Smooth muscle cell (in vitro differentiated cells): ENCODE measurements around the gene MANSC4. TPM values are rescaled to one million over a fixed set of nuclear protein-coding genes. Genes with fewer than 3 reads are reported as not detected.

Experiments
- DNase-seq: peaks from one replicate; lab custom pipeline; 2025; ENCODE audit not compliant: unreplicated experiment; lab: John Stamatoyannopoulos, UW
- H2AFZ ChIP-seq: fragments of 200-600 bp; sonication (generic); 2 replicates; pipeline ENCODE4 v1.6.0; 2016; ENCODE audit warnings: antibody characterized with exemption, low read depth, mild to moderate bottlenecking
- H3F3A ChIP-seq: fragments of 200-600 bp; sonication (generic); 2 replicates; pipeline ENCODE4 v1.6.0; 2017; ENCODE audit warnings: antibody characterized with exemption, low read depth
- H3K27ac ChIP-seq: fragments of 200-600 bp; sonication (generic); 2 replicates; pipeline ENCODE4 v1.5.1; 2016; ENCODE audit warnings: low read depth, mild to moderate bottlenecking
- H3K27me3 ChIP-seq: fragments of 200-600 bp; sonication (generic); 2 replicates; pipeline ENCODE4 v1.6.1; 2016; ENCODE audit warnings: low read depth, mild to moderate bottlenecking
- H3K36me3 ChIP-seq: fragments of 200-600 bp; sonication (generic); 2 replicates; pipeline ENCODE4 v1.5.1; 2016; ENCODE audit warnings: low read depth
- H3K4me1 ChIP-seq: fragments of 200-600 bp; sonication (generic); 2 replicates; pipeline ENCODE4 v1.5.1; 2016; ENCODE audit warnings: low read depth
- H3K4me2 ChIP-seq: fragments of 200-600 bp; sonication (generic); 2 replicates; pipeline ENCODE4 v1.6.0; 2016; ENCODE audit warnings: mild to moderate bottlenecking
- H3K4me3 ChIP-seq: fragments of 200-600 bp; sonication (generic); 2 replicates; pipeline ENCODE4 v1.5.1; 2016; ENCODE audit warnings: mild to moderate bottlenecking
- H3K79me2 ChIP-seq: fragments of 200-600 bp; sonication (generic); 2 replicates; pipeline ENCODE4 v1.6.0; 2016; ENCODE audit warnings: low read depth, mild to moderate bottlenecking
- H3K9ac ChIP-seq: fragments of 200-600 bp; sonication (generic); 2 replicates; pipeline ENCODE4 v1.6.0; 2016; ENCODE audit warnings: low read depth
- H3K9me3 ChIP-seq: fragments of 200-600 bp; sonication (generic); replicated peaks from 2 replicates; pipeline ENCODE4 v1.5.1; 2016; ENCODE audit warnings: low read depth
- H4K20me1 ChIP-seq: fragments of 200-600 bp; sonication (generic); 2 replicates; pipeline ENCODE4 v1.6.0; 2016; ENCODE audit warnings: low read depth
- CTCF ChIP-seq: fragments of 200-600 bp; sonication (generic); IDR thresholded peaks from 2 replicates; pipeline ENCODE4 v1.5.1; 2017; ENCODE audit warnings: borderline replicate concordance, mild to moderate bottlenecking, antibody characterized with exemption; ENCODE audit not compliant: insufficient read depth, poor library complexity, severe bottlenecking
- WGBS: methylation state at CpG from one replicate; pipeline ENCODE4 v1.1.7; 2016; ENCODE audit warnings: low lambda C conversion rate; 5-methylcytosine and 5-hydroxymethylcytosine counted together
- polyA plus RNA-seq: library from polyadenylated mRNA; unstranded; fragments of >200 nt; fragmentation: Nextera tagmentation; extraction: Ambion mirVana; gene quantifications from 2 replicates; pipeline ENCODE4 v1.2.1, GENCODE V29; 2016
- total RNA-seq: library from RNA; depleted of rRNA; stranded (reverse); fragments of >200 nt; gene quantifications from 2 replicates; pipeline ENCODE4 v1.2.3, GENCODE V29; 2014

MANSC4 gene
- total and polyA plus RNA-seq, 2 experiments from 2014 or later = 0.47 to 2.9 TPM

- peaks cover 7% of the 10 kb centered on the region for H3K36me3 ChIP-seq
- H2AFZ ChIP-seq = no peak overlapping the region
- no peaks in the 10 kb centered on the region for H3K79me2 ChIP-seq
- H3K4me1 ChIP-seq = no peaks in the 10 kb centered on the region
- no peak for TF ChIP-seq CTCF
- H3K4me2 ChIP-seq = no peak overlapping the region
- H3K9me3 ChIP-seq = no peaks in the 10 kb centered on the region
- H3K4me3 ChIP-seq = no peak overlapping the region
- H3K27me3 ChIP-seq = no peaks in the 10 kb centered on the region
- no peak for DNase-seq
- H4K20me1 ChIP-seq = no peaks in the 10 kb centered on the region
- WGBS = 93% methylated on average over 2 of the region's 2 CpGs
- no peak overlapping the region for H3K9ac ChIP-seq
- H3F3A ChIP-seq = peaks cover 6% of the 10 kb centered on the region
- H3K27ac ChIP-seq = no peak overlapping the region
Measured at GRCh38 chr12:27802936-27803335, 22.9 kb upstream of the MANSC4 start.

GRCh38 chr12:27802511-27802910 lies 22.5 kb upstream of the MANSC4 start:
- Histone ChIP-seq H3K4me3 (no peak overlapping the region), H3K9ac (no peak overlapping the region), H3K27me3 (no peaks in the 10 kb centered on the region), H4K20me1 (no peaks in the 10 kb centered on the region), H3K4me1 (no peaks in the 10 kb centered on the region), H3K36me3 (peaks cover 11% of the 10 kb centered on the region), H3K27ac (no peak overlapping the region), H3K4me2 (no peak overlapping the region), H3K9me3 (no peaks in the 10 kb centered on the region), H3K79me2 (no peaks in the 10 kb centered on the region), H2AFZ (no peak overlapping the region), H3F3A (peaks cover 6% of the 10 kb centered on the region)
- WGBS = 87% methylated on average over 4 of the region's 4 CpGs
- TF ChIP-seq CTCF = no peak
- no peak for DNase-seq

GRCh38 chr12:27801630-27802029 lies 21.6 kb upstream of the MANSC4 start:
- no peak for TF ChIP-seq CTCF

GRCh38 chr12:27800819-27801218 lies 20.8 kb upstream of the MANSC4 start:
- Histone ChIP-seq H2AFZ (no peak overlapping the region), H3F3A (peaks cover 6% of the 10 kb centered on the region), H3K27ac (no peak overlapping the region), H4K20me1 (no peaks in the 10 kb centered on the region), H3K4me3 (no peak overlapping the region), H3K27me3 (no peaks in the 10 kb centered on the region), H3K9me3 (no peaks in the 10 kb centered on the region), H3K4me1 (no peaks in the 10 kb centered on the region), H3K4me2 (no peak overlapping the region), H3K36me3 (peaks cover 24% of the 10 kb centered on the region), H3K79me2 (no peaks in the 10 kb centered on the region), H3K9ac (no peak overlapping the region)
- 91% methylated on average over 3 of the region's 3 CpGs for WGBS
- TF ChIP-seq CTCF = no peak
- no peak for DNase-seq

More at GRCh38 chr12:27801630-27802029, 21.6 kb upstream of the MANSC4 start:
- no peak for DNase-seq
- Histone ChIP-seq H3K4me1 (no peaks in the 10 kb centered on the region), H4K20me1 (no peaks in the 10 kb centered on the region), H2AFZ (no peak overlapping the region), H3K79me2 (no peaks in the 10 kb centered on the region), H3K9ac (no peak overlapping the region), H3K27ac (no peak overlapping the region), H3K27me3 (no peaks in the 10 kb centered on the region), H3K4me2 (no peak overlapping the region), H3K4me3 (no peak overlapping the region), H3F3A (peaks cover 6% of the 10 kb centered on the region), H3K9me3 (no peaks in the 10 kb centered on the region), H3K36me3 (peaks cover 16% of the 10 kb centered on the region)
- 95% methylated on average over 5 of the region's 5 CpGs for WGBS
